IPS-18c (cell line): ENCODE measurements around the gene GMDS.
"Not testable (repeated sequence)": the region's sequence is repeated elsewhere in the genome, so short reads cannot be mapped to it uniquely, and the experiment has no call there.

ENCODE experiments used
- H3K4me3 ChIP-seq: 2 replicates; pipeline ENCODE4 v1.7.0; 2013; ENCODE audit warnings: low read depth, mild to moderate bottlenecking, low read length, moderate library complexity; ENCODE audit not compliant: insufficient read depth
- H3K9me3 ChIP-seq: one replicate; pipeline ENCODE4 v1.6.1; 2013; ENCODE audit warnings: mild to moderate bottlenecking, low read length, moderate library complexity; ENCODE audit not compliant: control insufficient read depth, insufficient read depth

The GMDS gene

DNA sequence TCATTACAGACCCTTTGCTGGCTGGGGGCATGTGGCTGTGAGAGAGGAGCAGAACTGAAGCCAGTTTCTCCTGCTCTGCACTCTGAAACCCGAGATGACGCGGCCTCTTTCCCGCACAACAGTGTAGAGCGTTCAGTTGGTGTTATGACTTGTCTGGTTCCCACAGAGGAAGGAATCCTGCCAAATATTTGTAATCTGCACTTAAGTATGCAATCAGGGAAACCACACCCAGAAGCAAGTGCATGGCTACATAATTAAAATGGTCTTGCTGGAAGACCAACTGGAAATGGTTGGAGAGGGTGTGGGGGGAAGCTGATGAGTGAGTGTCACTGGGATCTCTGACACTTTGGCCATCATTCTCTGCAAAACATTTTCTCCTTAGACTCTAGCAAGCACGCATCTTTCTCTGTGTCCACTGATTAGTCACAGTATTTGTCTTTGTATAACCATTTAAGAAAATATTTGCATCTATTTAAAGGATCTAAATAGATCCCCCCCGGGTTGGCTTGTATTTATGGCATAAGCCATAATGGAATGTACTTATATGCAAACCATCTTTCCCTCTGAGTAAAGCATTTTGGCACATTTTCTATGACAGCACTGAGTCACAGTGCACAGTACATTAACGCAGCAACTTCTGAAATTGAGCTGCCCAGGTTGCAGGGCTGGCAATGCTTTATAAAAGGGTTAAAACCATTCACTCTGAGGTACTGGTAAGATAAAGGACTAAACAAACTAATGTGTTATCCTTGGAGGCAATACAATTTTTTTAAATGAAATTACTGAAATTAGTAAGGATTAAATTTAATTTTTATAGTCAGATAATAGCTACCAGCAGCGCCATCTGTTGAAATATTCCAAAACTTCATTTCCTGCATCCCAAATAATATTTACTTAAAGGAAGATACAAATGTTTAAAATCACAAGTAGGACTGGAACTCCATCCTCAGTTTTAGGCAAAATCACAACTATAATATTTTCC lies 559.0 kb downstream of the GMDS start:
- H3K9me3 ChIP-seq, result no peaks in the 10 kb centered on the region
- no peak overlapping the region for H3K4me3 ChIP-seq

DNA sequence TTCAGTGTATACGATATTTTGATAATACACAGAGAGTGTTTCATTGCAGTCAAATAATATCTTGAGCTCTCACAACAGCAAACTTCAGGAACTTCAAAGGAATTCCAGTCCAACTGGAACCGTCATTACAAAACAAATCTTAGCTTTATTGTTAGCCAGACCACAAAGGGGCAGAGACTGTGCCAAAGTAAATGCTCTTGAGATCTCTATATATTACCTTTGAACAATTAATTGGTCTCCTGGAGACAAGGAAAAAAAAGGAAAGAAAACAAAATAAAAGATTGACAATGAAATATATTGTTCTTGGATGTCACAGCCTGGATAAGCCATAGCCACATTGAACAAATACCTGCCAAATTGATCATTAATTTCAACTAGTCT lies 565.7 kb downstream of the GMDS start:
- no peaks in the 10 kb centered on the region for H3K9me3 ChIP-seq
- H3K4me3 ChIP-seq, result no peak overlapping the region

DNA sequence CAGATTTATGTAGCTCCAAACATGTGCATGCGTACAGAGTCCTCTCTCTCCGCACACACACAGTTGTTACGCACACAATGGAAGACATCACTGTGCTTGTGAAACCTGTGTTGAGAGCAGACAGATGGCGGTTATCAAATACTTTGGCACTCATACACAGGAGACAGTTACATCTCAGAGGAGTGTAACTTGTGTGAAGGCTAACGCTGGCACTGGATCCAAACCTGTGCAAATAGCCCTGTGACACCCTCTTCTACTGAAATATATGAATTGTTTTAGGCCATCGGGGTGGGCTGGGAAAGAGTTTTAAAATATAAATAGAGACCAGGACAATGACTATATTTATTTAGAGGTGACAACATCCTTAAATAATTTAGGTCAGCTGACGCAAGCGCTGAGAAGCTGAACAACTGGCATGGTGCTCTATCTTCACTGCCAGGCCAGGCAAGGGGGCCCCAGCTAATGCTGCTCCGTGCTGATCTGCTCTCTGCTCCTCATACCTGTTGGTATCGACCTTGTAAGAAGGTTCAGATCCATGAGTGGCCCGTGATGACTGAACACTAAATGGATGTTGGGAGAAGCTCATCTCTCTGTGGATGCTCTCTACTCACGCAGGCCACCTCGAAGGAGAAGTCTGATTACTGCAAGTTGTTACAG lies 566.2 kb downstream of the GMDS start:
- Histone ChIP-seq H3K9me3 (no peaks in the 10 kb centered on the region), H3K4me3 (no peak overlapping the region)

- Histone ChIP-seq H3K9me3 (no peaks in the 10 kb centered on the region), H3K4me3 (no peak overlapping the region)
These were observed 567.2 kb downstream of the GMDS start for GRCh38 chr6:1678201-1678600.

DNA sequence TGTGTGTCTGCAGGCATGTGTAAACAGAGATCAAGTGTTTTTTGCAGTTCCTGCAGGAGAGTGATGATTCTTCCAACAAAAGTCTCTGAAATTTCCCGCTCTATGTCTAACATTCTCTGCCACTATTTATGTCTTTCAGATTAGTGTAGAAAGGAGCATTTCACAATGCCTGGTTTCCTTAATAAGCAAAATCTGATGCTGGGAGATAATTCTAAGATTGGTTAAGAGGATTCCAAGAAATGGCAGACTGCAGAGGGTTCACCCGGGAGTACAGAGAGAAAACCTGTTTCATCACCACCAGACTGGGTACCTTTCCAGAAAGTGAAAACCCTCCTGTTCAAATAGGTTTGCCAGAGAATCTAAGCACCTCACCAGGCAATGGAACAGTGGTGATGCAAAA lies 573.0 kb downstream of the GMDS start:
- Histone ChIP-seq H3K4me3 (no peak overlapping the region), H3K9me3 (no peaks in the 10 kb centered on the region)

- H3K9me3 ChIP-seq, result no peaks in the 10 kb centered on the region
- H3K4me3 ChIP-seq, result no peak overlapping the region
These were observed 574.5 kb downstream of the GMDS start for GRCh38 chr6:1670711-1671462.

DNA sequence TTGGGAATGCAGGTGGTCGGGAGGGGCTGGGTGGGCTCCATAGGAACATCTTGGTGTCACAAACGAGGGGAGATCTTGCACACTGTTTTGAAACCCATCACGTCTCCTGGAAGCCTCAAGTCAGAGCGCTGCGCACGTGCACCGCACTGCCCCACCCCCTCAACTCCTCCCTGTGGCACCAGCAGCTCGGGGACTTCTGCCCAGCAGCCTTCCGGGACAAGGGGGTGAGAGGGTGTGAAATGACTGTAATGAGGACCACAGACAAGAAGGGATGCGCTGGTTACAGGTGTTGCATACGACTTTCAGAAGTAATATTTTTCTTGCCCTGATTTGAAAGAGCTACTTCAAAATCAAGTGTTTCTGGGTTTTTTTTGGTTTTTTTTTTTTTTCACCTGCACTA lies 575.4 kb downstream of the GMDS start:
- Histone ChIP-seq H3K9me3 (no peaks in the 10 kb centered on the region), H3K4me3 (no peak overlapping the region)

- H3K9me3 ChIP-seq, H3K4me3 ChIP-seq: not testable (repeated sequence)
These were observed 576.9 kb downstream of the GMDS start for GRCh38 chr6:1668456-1668855.

DNA sequence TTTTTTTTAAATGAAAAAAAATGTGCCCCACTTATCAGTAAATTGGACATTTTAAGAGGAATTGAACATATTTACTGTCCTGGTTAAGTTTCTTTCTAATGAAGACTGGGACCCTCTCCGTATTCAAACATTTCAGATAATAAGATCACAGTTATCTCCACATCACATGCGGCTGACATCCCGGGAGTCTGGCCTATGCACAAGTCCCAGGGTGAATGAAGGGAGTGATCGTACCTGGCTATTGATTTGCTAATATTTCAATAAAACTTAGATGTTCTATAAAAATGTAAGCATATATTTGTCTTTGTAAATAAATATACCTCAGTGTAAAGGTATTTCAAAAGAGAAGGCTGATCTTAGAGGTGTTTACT lies 577.6 kb downstream of the GMDS start:
- Histone ChIP-seq H3K4me3 (no peak overlapping the region), H3K9me3 (no peaks in the 10 kb centered on the region)

DNA sequence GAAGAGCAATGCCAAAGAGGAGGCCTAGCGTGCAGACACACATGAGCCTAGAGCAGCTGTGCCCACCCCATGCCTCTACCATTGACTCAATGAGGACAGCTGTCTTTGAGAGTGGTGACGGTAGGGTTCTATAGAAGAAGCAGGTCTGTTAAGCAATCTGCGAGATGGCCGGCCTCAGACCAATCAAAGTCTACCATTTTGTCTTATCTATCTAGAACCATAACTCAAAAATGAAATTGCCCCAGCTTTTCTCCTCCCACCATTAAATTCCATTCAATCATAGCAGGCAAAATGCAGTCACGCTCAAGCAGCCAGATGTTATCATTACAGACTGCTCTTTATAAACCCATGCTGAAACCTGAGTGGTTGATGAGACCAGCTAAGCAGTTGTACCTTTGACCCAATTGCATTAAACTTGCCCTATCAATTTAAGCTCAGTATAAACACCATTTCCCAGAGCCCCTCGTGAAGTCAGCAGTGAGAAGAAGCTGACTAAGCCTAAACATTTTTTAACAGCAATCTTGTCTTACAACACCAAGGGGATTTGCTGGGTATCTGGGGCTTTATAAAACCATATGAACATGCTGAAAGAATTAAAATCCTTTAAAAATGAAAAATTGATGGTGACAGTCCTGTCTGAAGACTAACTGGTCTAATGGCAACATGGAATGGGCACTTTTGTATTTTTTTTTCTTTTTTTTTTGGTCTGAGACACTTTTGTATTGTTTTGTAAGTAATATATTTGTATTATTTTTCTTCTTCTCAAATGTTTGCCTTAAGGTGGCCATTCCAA lies 578.2 kb downstream of the GMDS start:
- H3K4me3 ChIP-seq, result no peak overlapping the region

GRCh38 chr6:1665214-1665613 lies 580.2 kb downstream of the GMDS start:
- no peak overlapping the region for H3K4me3 ChIP-seq

More for the DNA sequence above, 578.2 kb downstream of the GMDS start:
- H3K9me3 ChIP-seq, result no peaks in the 10 kb centered on the region

GRCh38 chr6:1664329-1664728 lies 581.1 kb downstream of the GMDS start:
- Histone ChIP-seq H3K9me3 (no peaks in the 10 kb centered on the region), H3K4me3 (no peak overlapping the region)

More at GRCh38 chr6:1665214-1665613, 580.2 kb downstream of the GMDS start:
- H3K9me3 ChIP-seq, result no peaks in the 10 kb centered on the region

DNA sequence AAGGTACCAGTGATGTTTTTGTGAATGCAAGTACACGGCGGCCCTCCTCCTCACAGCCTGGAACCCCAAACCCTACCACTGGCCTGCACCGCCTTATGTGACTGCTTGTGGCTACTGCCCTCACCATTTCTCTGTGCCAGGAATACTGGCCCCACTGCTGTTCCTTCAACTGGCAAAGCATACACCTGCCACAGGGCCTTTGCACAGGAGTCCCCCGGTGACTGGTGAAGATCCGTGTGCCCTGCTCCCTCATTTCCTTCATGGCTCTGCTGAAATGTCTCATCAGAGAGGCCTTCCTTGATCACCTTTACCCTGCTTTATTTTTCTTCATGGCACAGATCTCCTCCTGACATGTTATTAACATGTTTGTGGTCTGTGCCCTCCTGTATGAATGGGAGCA lies 581.9 kb downstream of the GMDS start:
- Histone ChIP-seq H3K4me3 (no peak overlapping the region), H3K9me3 (no peaks in the 10 kb centered on the region)

- H3K4me3 ChIP-seq, result no peak overlapping the region
- H3K9me3 ChIP-seq, result no peaks in the 10 kb centered on the region
These were observed 582.9 kb downstream of the GMDS start for GRCh38 chr6:1662534-1662933.

DNA sequence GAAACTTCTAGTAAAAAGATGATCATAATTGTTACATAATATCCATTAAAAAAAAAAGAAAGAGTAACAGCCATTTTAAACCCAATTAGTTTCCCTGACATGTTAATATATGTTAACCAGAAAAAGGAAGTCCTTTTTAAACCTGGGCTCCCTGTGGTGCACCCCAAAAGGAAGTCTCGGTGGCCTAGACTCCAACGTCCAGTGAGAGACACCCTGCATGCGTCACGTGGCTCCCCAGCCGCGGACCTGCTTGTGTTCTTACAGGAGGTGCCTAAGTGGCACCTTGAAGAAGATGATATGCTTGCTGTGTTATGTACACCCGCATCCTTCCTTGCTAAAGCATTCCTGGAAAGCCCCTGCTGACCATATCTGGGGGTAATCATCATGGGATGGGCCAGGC lies 585.6 kb downstream of the GMDS start:
- Histone ChIP-seq H3K4me3 (no peak overlapping the region), H3K9me3 (no peaks in the 10 kb centered on the region)

DNA sequence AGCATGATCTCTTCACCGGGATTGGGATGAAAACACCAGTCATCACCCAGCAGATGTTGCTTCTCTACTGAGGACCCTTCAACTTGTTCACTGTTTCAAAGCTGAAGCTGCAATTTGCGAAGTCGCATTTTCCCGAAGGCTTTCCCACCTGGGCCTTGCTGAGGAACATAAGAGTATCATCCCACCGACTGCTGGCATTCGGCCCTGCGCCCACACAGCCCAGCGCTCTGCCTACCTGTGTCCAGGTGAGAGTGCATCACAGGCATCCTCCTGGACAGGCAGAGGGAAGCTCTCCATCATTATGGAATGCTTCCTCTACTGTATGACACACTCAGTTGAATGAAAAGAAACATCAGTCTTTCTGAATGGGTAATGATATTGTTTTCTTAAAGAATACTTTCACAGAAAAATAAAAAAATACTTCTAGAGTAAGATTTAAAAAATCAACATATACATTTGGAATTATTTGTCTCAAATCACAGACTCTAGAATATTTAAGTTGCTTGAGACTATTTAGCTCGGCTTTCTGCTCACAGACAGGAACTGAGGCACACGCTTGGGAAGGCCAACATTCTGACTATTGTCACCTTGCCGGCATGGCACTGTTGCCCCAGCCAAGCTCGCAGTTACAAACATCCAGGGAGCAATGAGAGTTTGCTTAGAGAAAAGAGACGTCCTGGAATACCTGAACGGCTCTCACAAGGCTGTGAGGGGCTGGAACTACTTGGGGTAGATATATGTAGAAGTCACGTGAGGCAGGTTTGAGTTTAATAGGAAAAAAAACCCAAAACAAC lies 587.0 kb downstream of the GMDS start:
- H3K9me3 ChIP-seq, result no peaks in the 10 kb centered on the region
- H3K4me3 ChIP-seq, result no peak overlapping the region
